GM10266 (cell line): Measurements from ENCODE around the gene RIOK3.
A peak's percentile ranks its signal among the peaks of the same experiment; 100 is the strongest.

Experiments
- DNase-seq: peaks from one replicate; pipeline ENCODE4 v3.0.0; 2012; ENCODE audit errors: extremely low spot score
- CTCF ChIP-seq: IDR thresholded peaks from 2 replicates; pipeline ENCODE4 v1.5.1; 2012; ENCODE audit warnings: mild to moderate bottlenecking, low read depth; ENCODE audit not compliant: control insufficient read depth, insufficient read depth; ENCODE audit errors: missing control alignments

Gene RIOK3

DNA sequence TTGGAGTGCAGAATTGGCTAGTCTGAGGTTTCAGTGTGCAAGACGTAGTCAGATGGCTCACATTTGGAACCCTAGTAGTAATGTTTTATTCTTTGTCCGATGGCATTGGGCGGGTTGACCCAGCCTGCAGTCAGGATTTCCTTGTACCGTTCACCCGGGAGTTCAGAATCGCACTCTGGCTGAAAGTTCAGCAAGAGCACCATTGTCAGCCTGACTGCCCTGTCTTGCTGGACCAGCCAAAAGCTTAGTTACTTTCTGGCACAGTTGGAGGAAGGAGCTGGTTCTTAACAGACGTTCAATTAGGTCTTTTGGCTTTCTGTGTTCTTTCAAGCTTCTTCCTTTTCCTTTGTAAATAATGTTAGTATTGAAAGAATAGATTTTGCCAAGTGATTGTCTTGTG, 68.8 kb downstream of the RIOK3 start:
- no peak for TF ChIP-seq CTCF
- no peak for DNase-seq

- peak; percentile 32 for DNase-seq
Observed at GRCh38 chr18:23523429-23524212, 70.5 kb downstream of the RIOK3 start.

GRCh38 chr18:23524213-23524707, 71.2 kb downstream of the RIOK3 start:
- no peak for TF ChIP-seq CTCF
- DNase-seq, result no peak

More at GRCh38 chr18:23523429-23524212, 70.5 kb downstream of the RIOK3 start:
- TF ChIP-seq CTCF, result no peak

DNA sequence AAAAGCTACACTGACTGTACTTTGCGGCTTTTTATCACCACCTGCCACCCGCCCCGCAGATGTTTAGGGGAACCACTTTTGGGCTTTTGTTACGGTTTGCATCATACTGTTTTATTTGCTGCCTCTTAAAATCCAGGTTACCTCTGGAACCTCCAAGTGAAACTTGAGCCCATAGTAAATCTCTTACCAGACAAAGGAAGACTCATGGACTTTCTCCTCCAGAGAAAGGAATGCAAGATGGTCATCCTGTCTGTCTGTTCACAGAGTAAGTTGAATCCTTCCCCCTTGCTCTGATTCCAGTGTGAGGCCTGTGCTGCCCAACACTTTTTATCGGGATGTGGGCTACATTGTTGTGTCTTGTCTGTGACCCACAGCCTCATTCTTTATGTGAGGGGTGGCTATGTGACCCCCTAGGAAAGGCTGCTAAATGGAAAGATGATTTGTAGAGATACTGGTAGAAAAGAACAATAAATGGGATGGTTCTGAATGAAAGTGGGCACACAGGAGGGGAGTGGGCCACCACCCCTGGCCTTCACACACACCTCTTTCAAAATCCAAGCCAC, 73.5 kb downstream of the RIOK3 start:
- TF ChIP-seq CTCF, result no peak
- DNase-seq, result no peak

DNA sequence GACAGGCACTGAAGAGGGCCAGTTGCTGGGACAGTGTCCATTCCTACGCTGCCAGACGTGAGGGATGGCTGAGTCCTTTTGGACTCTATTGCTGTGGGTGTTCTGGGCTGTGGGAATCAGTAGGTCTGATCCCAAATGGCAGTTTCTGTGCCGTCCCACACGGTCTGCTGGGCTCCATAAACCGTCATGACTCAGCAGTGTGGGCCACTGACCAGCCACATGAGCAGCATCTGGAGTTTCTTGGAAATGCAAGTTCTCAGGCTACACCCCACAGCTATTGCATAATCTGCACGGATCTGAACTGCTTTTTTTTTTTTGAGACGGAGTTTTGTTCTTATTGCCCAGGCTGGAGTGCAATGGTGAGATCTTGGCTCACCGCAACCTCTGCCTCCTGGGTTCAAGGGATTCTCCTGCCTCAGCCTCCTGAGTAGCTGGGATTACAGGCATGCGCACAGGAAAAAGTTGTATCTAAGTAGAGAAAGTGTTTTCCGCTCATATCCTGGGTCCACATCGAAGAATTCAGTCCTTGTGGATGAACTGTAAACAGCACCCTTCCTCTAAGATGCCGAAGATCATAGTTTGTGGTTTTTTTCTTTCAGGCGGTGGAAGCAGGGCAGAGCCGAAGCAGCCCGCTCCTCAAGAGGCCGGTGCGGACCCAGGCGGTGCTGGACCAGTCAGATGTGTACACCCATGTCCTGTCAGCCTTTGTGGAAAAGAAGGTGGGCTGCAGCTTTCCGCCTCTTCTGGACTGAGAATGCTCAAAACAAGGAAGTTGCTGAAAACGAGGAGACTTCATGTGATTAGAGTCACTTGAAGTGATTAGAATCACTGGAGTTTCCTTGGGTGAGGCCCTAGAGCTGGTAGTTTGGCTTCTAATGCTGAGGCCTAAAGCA, 75.7 kb downstream of the RIOK3 start:
- DNase-seq, result no peak
- TF ChIP-seq CTCF, result no peak

DNA sequence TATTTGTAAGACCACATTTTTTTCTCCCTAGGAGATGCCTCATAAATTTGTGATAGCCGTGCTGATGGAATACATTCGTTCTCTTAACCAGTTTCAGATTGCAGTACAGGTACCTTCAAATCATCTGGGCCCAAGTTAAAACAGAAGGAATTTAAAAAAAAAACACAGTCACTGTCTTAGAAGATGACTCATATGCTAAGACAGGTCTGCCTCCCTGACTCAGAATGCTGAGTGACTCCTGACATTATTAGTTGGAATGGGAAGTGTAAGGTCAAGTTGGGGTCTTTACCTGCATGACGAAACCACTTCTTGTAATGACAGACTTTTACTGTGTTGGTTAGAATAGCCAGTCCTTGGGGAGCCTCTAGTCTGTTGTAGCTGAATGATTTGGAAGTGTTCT, 76.5 kb downstream of the RIOK3 start:
- no peak for DNase-seq
- no peak for TF ChIP-seq CTCF
